Kidney (tissue), 14 donors: Measurements from ENCODE around the gene BLOC1S4. TPM values are rescaled to one million over a fixed set of nuclear protein-coding genes. Genes with fewer than 3 reads are reported as not detected.

Source experiments
- DNase-seq, 5 donors: peaks; one replicate each; pipeline ENCODE4 v3.0.0-alpha.2; 2013 to 2020
- FAIRE-seq: peaks from 2 replicates; lab custom pipeline; 2012; peaks lifted over from hg19 to GRCh38; lab: Jason Lieb, UNC
- H3K27ac ChIP-seq, 2 donors: one replicate each; pipeline ENCODE4 v1.7.0; 2013; ENCODE audit warnings: low read depth in 2 of 2, low read length in 2 of 2, inconsistent platforms in 1 of 2
- H3K27me3 ChIP-seq: one replicate; pipeline ENCODE4 v1.7.1; 2013; ENCODE audit warnings: low read length, inconsistent platforms; ENCODE audit not compliant: control insufficient read depth, insufficient read depth
- H3K36me3 ChIP-seq, 3 donors: one replicate each; pipeline versions ENCODE4 v1.7.0 to v1.7.1; 2013; ENCODE audit warnings: low read length in 3 of 3, control low read depth in 1 of 3, inconsistent platforms in 1 of 3; ENCODE audit not compliant: insufficient read depth in 3 of 3, control insufficient read depth in 2 of 3
- H3K4me1 ChIP-seq, 3 donors: one replicate each; pipeline versions ENCODE4 v1.7.0 to v1.7.1; 2013; ENCODE audit warnings: low read length in 3 of 3, inconsistent platforms in 1 of 3, low read depth in 1 of 3; ENCODE audit not compliant: control insufficient read depth in 2 of 3, insufficient read depth in 2 of 3
- H3K4me3 ChIP-seq, 3 donors: one replicate each; pipeline versions ENCODE4 v1.7.0 to v1.8.1; 2013; ENCODE audit warnings: low read length in 3 of 3, control low read depth in 1 of 3, inconsistent platforms in 1 of 3
- H3K9ac ChIP-seq, 3 donors: one replicate each; pipeline versions ENCODE4 v1.7.0 to v1.7.1; 2013; ENCODE audit warnings: low read length in 3 of 3, control low read depth in 1 of 3, inconsistent platforms in 1 of 3
- H3K9me3 ChIP-seq, 3 donors: one replicate each; pipeline versions ENCODE4 v1.7.0 to v1.7.1; 2013; ENCODE audit warnings: low read length in 3 of 3, control low read depth in 1 of 3, inconsistent platforms in 1 of 3; ENCODE audit not compliant: control insufficient read depth in 2 of 3, insufficient read depth in 1 of 3
- intact Hi-C: fragments of 100-400 bp; cut with DNase I; formaldehyde crosslinking; loops from one replicate; pipeline ENCODE4 v1.11.1; 2022
- polyA plus RNA-seq: library from polyadenylated mRNA; stranded (reverse); fragments of 350-450 nt; fragmentation: Illumina TruSeq; extraction: RNeasy Lipid Tissue Mini Kit (QIAGEN cat#74804); gene quantifications from one replicate; pipeline ENCODE4 v1.2.3, GENCODE V29; 2014; ENCODE audit warnings: low read depth, low replicate concordance; ENCODE audit not compliant: insufficient read depth
- total RNA-seq: library from RNA; stranded (reverse); fragmentation: NEBNext Ultra II Directional; extraction: Animal tissue kit (Norgen Biotek cat#: 25700); gene quantifications from one replicate; pipeline ENCODE4 v1.2.1, GENCODE V29; 2021
- TF ChIP-seq, protein P1 (sequence below): IDR thresholded peaks from 3 replicates; pipeline ENCODE4 v1.5.1; 2012; ENCODE audit warnings: mild to moderate bottlenecking, moderate library complexity, borderline replicate concordance; ENCODE audit not compliant: insufficient read depth; ENCODE audit errors: extremely low read depth
- donor health status: control.
- donor health status: control.
- donor health status: control.
- donor health status: control.
- donor health status: control.
- donor health status: DM: yes; HTN: yes; CAD: no.
- donor health status: Normal renal cell carcinoma (clear cell type).

The BLOC1S4 gene
- total and polyA plus RNA-seq, 2 donors from 2014 or later: 12.3 to 14.2 TPM

DNA sequence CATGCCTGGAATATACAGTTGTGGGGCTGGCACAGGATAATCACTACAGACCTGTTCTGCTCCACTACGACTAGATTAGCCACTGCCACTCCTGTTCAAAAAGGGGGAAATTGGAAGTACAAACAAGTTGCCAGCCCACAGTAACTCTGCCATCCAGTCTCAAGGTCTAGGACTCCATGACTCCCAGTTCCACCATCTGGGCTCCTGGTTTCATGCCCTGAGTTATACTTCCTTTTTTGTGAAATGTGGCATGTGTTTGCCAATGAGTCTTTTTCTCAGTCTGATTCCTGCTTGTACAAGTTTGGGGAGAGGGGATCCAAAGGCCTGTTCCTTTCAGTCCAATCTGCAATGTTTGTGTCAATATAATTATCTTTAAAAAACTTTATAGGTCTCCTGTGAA lies 1.0 kb upstream of the BLOC1S4 start:
- intact Hi-C loops: loop anchor here (10.0 kb wide), 1 partner anchor 360 kb away; no protein-coding TSS in a partner anchor
- FAIRE-seq (no peak), DNase-seq (no peak)
- Histone ChIP-seq H3K9me3 (no peaks in the 10 kb centered on the region), H3K27me3 (no peaks in the 10 kb centered on the region), H3K27ac (no peak overlapping the region), H3K4me3 (no peak overlapping the region), H3K9ac (no peak overlapping the region), H3K4me1 (peaks cover 0 to 10% (median 9%) of the 10 kb centered on the region in 3 donors), H3K36me3 (no peaks in the 10 kb centered on the region)
- TF ChIP-seq, protein P1, sequence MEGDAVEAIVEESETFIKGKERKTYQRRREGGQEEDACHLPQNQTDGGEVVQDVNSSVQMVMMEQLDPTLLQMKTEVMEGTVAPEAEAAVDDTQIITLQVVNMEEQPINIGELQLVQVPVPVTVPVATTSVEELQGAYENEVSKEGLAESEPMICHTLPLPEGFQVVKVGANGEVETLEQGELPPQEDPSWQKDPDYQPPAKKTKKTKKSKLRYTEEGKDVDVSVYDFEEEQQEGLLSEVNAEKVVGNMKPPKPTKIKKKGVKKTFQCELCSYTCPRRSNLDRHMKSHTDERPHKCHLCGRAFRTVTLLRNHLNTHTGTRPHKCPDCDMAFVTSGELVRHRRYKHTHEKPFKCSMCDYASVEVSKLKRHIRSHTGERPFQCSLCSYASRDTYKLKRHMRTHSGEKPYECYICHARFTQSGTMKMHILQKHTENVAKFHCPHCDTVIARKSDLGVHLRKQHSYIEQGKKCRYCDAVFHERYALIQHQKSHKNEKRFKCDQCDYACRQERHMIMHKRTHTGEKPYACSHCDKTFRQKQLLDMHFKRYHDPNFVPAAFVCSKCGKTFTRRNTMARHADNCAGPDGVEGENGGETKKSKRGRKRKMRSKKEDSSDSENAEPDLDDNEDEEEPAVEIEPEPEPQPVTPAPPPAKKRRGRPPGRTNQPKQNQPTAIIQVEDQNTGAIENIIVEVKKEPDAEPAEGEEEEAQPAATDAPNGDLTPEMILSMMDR: no peak

DNA sequence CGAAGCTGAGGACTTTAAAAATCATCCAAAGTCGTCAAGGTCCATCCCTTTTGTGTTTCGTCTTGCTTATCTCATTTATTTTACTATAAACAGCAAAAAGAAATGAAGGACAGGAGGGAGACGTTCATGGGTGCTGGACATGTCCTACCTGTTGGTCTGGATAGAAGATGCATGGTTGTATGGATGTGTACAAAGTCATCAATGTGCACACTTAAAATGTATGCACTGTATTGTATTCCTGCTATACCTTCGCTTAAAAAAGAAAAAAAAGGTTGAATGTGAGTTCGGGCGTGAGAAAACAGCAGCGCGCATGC lies 313 bp upstream of the BLOC1S4 start:
- FAIRE-seq (no peak), DNase-seq (no peak)
- Histone ChIP-seq H3K9ac (peak overlapping the region; percentile 27 to 71 (median 64)), H3K27ac (peak overlapping the region; percentile 81 to 94), H3K9me3 (no peaks in the 10 kb centered on the region), H3K4me1 (peaks cover 0 to 14% (median 10%) of the 10 kb centered on the region in 3 donors), H3K27me3 (no peaks in the 10 kb centered on the region), H3K36me3 (no peaks in the 10 kb centered on the region), H3K4me3 (peak overlapping the region; percentile 65 to 88 (median 78))
- intact Hi-C loops: loop anchor here (10.0 kb wide), 1 partner anchor 359 kb away; no protein-coding TSS in a partner anchor
- TF ChIP-seq, protein P1: no peak

- peak overlapping the region; percentile 65 to 88 (median 78) for H3K4me3 ChIP-seq
- intact Hi-C loops: loop anchor here (10.0 kb wide), 1 partner anchor 358 kb away; no protein-coding TSS in a partner anchor
- TF ChIP-seq, protein P1: no peak
- peak overlapping the region; percentile 62 to 81 (median 65) for H3K9ac ChIP-seq
- DNase-seq: no peak
- H3K27ac ChIP-seq: no peak overlapping the region
- H3K4me1 ChIP-seq: peaks cover 0 to 14% (median 10%) of the 10 kb centered on the region in 3 donors
- H3K36me3 ChIP-seq: no peaks in the 10 kb centered on the region
- no peak for FAIRE-seq
- no peaks in the 10 kb centered on the region for H3K9me3 ChIP-seq
- no peaks in the 10 kb centered on the region for H3K27me3 ChIP-seq
Observed at GRCh38 chr4:6716958-6717655, 1.1 kb downstream of the BLOC1S4 start.
